Fibroblast of mammary gland (primary cell): Measurements from ENCODE around the gene COL24A1.
A peak's percentile ranks its signal among the peaks of the same experiment; 100 is the strongest.

ENCODE experiments used
- DNase-seq: peaks from one replicate; pipeline ENCODE4 v3.0.0-alpha.2; 2010; ENCODE audit warnings: low read depth
- H3K4me3 ChIP-seq: 2 replicates; pipeline ENCODE4 v1.5.1; 2011; ENCODE audit warnings: low read depth, mild to moderate bottlenecking, low read length, moderate library complexity; ENCODE audit not compliant: control insufficient read depth
- TF ChIP-seq, protein P1 (sequence below): conservative IDR thresholded peaks from 2 replicates; pipeline ENCODE4 v1.5.1; 2011; ENCODE audit warnings: low read depth, low read length, inconsistent platforms; ENCODE audit not compliant: control insufficient read depth, insufficient read depth

The COL24A1 gene

DNA sequence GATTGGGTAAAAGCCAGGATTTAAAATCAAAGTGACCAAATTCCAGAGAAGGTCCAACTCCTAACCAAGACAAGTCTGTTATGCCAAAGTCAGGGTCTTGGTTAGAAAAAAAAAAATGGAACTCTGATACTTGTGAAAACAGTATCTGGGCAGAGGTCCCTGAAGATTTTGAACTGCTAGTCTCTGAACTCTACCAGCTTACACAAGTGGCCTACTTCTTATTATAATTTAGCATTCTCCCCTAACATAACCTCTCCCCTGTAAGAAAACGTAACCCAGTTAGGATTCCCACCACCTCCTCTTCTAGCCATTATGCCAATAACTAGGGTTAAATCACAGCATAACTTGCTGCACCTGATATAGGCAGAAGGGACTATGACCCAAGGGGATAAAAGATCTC, 220.5 kb downstream of the COL24A1 start:
- H3K4me3 ChIP-seq, result no peak overlapping the region
- TF ChIP-seq, protein P1, sequence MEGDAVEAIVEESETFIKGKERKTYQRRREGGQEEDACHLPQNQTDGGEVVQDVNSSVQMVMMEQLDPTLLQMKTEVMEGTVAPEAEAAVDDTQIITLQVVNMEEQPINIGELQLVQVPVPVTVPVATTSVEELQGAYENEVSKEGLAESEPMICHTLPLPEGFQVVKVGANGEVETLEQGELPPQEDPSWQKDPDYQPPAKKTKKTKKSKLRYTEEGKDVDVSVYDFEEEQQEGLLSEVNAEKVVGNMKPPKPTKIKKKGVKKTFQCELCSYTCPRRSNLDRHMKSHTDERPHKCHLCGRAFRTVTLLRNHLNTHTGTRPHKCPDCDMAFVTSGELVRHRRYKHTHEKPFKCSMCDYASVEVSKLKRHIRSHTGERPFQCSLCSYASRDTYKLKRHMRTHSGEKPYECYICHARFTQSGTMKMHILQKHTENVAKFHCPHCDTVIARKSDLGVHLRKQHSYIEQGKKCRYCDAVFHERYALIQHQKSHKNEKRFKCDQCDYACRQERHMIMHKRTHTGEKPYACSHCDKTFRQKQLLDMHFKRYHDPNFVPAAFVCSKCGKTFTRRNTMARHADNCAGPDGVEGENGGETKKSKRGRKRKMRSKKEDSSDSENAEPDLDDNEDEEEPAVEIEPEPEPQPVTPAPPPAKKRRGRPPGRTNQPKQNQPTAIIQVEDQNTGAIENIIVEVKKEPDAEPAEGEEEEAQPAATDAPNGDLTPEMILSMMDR, result no peak
- DNase-seq, result no peak

DNA sequence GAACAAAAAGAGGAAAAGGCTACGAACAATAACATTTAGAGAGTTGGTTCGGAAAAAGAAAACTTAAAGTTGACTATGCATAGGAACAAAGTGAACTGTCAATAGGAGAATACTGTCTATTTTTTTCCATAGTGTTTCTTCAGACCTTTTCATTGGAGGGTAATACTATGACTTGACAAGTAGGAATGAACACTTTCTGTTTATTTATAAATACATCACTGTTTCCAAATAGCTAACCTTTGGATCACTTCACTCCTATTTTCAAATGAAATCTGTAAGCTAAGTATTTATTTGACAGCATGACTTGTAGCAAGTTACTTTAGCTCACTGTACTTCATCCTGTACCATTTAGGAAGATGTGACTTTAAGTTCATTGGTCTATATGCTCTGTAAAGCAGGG, 221.3 kb downstream of the COL24A1 start:
- H3K4me3 ChIP-seq, result no peak overlapping the region
- TF ChIP-seq, protein P1, result no peak
- DNase-seq, result no peak

- TF ChIP-seq, protein P1, result no peak
- no peak for DNase-seq
- no peak overlapping the region for H3K4me3 ChIP-seq
Observed at GRCh38 chr1:85934516-85934915, 222.1 kb downstream of the COL24A1 start.

DNA sequence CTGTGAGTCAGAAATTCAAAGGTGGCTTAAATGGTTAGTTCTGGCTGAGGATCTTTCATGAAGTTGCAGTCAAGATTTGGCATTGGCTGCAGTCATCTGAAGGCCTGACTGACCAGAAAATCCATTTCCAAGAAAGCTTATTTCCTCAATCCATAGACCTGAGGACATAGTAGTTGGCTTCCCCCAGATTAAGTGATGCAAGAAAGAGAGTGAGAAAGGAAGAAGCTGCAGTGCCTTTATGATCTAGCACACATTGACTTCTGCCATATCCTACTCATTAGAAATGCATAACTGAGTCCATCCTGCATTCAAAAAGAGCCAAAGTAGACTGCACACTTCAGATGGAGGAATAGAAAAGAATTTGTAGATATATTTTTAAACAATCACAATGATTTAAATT, 222.6 kb downstream of the COL24A1 start:
- no peak overlapping the region for H3K4me3 ChIP-seq
- TF ChIP-seq, protein P1, result no peak
- peak; percentile 8 for DNase-seq

DNA sequence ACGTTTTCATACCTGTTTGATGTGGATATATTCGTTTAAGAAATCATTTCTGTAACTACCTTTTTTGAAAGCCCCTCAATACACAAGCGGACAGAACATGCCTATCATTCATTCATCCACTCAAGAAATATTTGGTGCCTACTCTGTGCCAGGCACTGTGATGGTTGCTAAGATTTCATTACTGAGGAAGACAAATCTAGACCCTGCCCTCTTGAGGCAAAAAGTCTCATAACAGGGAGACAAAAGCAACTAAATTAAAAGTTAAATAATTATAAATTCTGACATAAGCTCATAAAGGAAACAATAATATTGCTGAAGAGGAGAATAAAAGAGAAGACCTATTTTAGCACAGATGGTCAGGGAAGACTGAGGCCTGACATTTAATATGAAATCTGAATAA, 244.8 kb downstream of the COL24A1 start:
- peak; percentile 24 for DNase-seq
- no peak overlapping the region for H3K4me3 ChIP-seq
- TF ChIP-seq, protein P1, result peak; percentile 46

GRCh38 chr1:85900921-85901320, 255.7 kb downstream of the COL24A1 start:
- TF ChIP-seq, protein P1, result no peak
- no peak for DNase-seq
- no peak overlapping the region for H3K4me3 ChIP-seq

DNA sequence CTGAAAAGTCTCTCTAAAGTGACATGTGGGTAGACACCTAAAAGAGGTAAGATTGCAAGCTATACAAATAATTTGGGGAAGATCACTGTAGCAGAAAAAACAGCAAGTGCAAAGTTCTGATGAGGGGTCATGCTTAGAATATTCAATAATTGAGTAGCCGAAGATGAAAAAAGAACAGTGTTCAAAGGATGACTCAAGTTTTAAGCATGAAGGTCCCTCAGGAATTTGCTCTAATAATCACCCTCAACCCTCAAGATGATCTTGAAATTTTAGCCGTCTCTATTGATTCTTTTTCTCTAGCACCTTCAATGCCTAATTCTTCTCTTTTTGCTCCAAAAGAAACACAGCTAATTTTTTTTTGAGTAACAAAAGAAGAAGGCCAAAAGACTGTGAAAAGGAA, 257.7 kb downstream of the COL24A1 start:
- TF ChIP-seq, protein P1, result no peak

More for the DNA sequence above, 257.7 kb downstream of the COL24A1 start:
- DNase-seq, result peak; percentile 21
- H3K4me3 ChIP-seq, result no peak overlapping the region
